GM18499 (cell line): ENCODE results near the gene MBP.

Source experiments
- ATAC-seq: cut with Tn5 transposase; IDR thresholded peaks from one replicate; pipeline ENCODE4 v1.9.1; 2021; ENCODE audit warnings: moderate number of reproducible peaks; ENCODE audit not compliant: insufficient read depth, unreplicated experiment

Gene MBP

DNA sequence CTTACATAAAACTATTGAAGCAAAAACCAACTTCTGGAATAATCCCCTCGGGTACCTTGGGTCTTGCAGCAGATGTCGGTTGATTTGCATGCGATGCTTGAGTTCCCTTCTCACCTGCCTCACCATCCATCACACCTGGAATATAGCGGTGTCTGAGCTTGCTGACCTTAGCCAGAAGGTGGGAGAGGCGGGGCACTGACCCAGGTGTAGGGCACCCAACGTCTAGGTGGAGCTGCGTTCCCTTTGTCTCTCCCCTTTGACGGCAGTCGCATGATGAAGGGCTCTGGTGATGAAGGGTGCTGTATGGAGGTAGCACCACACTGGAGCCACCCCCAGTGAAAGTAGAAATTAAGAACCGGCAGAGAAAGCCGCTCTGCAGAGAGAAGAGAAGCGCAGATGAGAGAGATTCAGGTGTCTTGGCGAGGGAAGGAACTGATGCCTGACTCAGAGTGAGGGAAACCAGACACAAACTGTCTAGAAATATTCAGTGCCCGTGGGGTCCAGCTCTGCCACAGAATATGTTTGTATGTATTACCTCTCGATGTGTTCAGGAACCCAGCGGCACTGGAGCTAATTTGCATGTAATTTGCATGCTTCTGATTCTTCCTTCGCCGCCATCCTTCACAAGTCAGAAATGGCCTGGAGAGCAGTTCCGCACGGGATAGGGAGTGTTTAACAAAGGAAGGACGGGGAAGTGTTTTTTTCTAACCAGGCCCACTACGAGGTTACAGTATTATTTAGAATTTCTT lies 19.4 kb upstream of the MBP start:
- no peak for ATAC-seq

DNA sequence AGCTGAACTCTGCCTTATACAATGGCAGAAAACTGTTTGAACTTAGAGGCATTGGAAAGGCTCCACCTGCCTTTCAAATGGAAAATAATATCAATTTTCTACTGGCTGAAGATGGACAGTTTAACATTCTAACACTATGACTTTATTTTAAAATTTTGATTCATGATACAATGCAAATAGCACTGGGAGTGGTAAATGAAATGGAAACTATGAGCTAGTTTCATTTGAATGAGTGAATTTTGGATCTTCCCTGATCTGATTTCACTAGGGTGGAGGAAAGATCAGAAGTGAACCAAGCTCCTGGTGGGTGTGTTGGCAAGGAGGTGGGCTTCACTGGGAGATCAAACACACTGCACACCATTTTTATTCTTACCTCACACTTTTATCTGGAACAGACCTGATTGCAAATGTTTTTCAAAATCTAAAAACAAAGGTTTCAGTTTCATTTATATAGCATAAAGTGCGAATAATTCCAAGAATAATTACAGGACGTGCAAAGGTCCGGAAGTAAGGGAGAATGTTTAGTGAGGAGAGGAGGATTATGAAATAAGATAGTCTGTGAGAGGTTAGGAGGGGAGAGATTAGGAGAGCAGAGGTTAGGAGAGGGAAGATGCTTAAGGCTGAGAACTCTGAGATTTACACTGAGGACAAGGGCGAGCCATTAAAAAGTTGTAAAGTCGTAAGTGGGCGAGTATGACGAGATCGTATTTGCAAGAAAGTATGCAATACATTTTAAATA lies 18.6 kb upstream of the MBP start:
- no peak for ATAC-seq

DNA sequence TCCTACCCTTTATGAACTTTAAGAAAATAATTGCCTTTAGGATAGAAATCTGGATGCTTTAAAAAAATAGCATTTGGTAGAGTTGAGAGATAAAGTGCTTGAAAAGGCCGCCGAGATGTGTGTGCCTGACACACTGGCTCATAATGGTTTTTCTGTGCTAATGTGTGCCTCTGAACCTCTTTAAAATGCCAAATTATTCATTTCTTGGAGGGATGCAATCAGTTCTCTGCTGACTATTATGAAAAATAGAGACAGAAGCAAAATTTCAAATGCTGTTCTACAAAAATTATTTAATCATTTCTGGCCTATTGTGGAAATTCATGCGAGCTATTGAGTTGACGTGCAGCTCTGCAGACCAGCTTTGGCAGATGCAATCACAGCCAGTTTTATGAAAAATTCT lies 18.0 kb upstream of the MBP start:
- ATAC-seq, result no peak

DNA sequence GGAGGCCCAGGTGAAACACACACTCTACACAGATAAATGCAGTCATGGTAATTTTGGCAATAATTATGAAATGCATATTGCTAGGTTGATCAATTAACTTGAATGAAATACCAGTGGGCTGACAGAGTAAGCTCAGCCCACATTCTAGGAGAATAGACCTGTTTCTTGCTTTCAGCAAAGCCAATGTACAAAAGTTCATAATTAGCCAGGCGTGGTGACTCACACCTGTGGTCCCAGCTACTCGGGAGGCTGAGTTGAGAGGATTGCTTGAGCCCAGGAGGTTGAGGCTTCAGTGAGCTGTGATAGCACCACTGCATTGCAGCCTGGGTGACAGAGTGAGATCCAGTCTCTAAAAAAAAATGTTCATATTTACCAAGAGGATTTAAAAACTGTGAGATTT lies 15.7 kb upstream of the MBP start:
- no peak for ATAC-seq

DNA sequence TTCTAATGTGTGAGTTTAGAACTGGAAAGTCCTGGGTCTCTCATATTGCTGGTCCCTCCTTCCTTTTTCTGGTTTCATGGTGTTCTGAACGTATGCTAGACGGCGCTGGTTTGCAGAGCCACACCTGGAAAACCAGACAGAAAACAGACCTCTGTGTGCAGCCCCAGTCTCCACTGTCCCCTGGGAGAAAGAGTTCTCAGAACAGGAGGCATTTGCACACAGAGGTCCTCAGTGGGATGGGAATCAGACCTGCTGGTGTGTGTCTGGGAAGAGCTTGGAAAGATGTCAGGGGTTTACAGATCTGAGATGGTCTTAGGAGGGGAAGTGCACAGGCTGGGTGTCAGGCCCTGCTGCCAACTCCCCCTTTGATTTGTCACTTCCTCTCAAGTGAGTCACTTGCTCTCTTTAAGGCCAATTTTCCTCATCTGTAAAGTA lies 14.9 kb upstream of the MBP start:
- ATAC-seq, result no peak

DNA sequence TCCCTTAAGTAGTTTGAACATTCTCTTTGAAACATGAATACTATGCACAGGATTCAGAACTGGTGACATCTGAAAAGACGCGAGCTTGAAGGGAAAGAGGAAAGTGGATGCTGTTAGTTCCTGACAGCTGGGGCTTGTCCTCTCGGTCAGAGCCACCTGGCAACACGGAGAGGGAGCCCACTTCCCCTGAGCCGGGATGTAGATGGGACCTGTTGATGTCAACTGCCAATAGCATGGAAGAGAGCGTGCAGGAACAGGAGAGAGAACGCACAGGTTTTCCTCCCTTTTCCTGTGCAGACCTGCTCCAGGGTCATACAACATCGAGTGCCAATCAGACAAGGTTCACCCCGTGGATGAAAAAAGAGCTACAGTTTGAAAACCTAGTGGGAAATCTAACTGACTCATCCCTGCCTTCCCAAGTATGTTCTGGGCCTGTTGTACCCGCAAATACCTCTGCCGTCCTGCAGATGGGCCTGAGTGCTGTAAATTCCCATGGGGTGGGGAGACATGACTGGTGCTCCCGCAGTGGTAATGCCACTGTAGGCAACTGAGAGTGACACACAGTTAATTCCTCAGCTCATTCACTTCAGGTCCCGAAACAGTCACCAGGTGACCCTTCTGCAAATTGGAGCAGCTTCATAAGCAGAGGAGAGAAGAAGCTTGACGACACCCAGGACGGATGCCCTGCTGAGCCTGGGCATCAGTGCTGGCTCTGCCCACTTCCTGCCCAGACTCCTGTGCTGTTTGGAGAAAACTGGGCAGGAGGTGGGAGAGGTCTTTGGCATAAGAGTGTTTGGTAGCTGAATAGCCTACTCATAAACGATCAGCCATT lies 13.9 kb upstream of the MBP start:
- no peak for ATAC-seq

DNA sequence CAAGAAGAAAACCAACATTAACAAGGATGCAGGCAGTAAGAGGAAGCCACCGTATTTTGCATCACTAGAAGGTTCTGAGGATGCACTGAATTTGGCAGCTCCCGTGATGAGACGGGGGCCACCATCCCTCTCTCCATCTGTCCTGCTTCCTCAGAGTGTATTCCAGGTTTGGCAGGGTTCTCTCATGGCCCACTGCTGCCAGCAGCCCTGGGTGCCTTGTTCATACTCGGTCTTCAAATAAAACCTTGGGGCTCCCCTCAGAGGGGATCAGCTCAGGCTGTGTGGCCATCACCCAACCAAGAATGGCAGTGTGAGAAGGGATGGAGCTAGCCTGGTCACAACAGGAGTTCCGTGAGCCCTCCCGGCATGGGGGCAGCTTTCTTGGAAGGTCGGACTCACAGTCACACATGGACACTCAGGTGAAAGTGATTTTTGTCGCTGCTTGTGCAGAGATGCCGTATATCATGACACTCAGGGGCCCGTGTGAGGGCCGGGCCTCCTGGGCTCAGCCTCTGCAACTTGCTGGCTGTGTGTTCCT lies 12.8 kb upstream of the MBP start:
- no peak for ATAC-seq

DNA sequence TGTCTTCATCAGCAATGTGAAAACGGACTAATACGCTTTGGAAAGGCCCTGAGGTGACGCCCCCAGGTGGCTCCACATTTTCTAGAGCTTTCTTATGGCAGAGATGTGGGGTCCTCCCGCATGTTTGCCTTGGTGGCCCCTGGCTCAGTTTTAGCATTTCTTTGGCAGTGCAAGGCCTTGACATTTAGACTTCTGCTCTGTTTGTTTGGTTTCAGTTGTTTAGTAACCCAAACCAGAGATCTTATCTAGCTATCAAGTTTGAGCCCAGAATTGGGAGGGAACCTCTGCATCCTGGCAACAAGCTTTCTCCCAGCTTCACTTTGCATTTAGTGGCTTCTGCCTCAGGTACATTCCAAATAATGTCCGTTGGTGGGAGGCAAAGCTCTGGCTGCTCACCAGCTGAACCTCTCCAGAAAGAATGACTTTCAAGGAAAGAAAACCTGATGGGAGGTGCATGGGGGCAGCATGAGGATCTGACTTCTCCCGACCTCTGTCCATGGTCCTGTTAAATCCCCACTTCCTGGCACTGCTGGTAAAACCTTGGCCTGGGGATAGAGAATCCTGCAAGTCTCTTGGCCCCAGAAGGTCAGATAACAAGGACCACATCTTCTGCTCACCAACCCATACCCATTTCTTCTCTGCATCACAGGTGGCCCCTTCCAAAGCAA lies 12.0 kb upstream of the MBP start:
- no peak for ATAC-seq

DNA sequence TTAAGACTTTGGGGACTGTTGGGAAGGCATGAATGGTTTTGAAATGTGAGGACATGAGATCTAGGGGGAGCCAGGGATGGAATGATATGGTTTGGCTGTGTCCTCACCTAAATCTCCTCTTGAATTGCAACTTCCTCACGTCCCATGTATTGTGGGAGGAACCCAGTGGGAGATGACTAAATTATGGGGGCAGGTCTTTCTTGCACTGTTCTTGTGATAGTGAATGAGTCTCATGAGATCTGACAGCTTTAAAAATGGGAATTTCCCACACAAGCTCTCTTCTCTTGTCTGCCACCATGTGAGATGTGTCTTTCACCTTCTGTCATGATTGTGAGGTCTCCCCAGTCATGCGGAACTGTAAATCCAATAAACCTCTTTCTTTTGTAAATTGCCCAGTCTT lies 11.5 kb upstream of the MBP start:
- no peak for ATAC-seq

DNA sequence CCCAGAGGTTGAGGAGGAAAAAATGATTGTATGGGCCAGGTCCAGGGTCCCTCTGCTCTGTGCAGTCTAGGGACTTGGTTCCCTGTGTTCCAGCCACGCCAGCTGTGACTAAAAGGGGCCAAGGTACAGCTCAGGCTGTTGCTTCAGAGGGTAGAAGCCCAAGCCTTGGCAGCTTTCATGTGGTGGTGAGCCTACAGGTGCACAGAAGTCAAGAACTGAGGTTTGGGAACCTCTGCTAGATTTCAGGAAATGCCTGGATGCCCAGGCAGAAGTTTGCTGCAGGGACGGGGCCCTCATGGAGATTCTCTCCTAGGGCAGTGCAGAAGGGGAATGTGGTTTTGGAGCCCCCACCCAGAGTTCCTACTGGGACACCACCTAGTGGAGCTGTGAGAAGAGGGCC lies 10.6 kb upstream of the MBP start:
- ATAC-seq, result no peak

DNA sequence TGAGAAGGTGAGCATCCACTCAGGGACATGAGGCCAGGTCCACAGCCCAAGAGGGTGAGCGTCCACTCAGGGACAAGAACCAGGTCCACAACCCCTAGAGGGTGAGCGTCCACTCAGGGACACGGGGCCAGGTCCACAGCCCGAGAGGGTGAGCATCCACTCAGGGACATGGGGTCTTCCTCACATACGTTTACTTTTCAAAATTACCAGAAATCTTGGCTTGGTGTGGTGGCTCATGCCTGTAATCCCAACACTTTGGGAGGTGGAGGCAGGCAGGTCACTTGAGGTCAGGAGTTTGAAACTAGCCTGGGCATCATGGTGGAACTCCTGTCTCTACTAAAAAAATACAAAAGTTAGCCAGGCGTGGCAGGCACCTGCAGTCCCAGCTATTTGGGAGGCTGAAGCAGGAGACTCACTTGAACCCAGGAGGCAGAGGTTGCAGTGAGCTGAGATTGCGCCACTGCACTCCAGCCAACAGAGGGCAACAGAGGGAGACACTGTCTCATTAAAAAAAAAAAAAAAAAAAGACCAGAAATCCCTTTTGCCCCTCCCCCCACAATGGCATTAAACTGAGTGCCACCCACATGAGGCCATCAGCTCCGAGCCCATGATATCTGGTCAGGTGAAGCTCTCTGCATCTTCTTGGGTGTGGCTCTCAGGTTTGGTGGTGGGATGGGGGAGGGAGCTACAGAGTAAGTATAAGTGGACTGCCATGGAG lies 9.0 kb upstream of the MBP start:
- ATAC-seq, result no peak

DNA sequence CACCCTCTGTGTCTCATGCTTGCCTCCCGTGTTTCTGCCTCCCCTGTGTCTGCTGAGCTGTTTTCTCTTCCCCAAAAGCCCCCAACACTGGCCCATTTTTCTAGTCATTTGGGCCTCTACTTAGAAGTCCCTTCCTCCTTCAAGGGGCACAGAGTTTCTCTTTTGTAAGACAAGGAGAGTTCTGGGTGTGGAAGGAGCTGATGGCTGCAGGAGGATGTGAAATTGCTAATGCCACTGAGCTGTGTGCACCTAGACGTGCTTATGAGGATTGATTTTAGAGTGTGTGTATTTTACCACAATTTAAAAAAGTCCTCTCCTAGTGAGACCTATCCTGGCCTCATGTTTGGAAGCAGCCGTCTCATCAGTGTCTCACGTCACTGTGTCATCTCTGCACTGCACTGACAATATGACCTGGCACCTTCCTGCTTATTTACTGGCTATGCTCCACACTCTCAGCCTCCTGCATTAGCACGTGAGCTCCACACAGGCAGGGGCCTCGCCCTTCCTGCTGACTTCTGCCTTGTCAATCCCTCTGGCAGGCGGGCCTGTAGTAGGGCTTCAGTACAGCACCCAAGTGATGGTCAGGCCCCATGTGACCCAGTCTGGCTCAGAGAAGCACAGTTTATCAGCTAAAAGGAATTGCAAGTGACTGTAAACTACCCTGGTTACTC lies 8.0 kb upstream of the MBP start:
- no peak for ATAC-seq

DNA sequence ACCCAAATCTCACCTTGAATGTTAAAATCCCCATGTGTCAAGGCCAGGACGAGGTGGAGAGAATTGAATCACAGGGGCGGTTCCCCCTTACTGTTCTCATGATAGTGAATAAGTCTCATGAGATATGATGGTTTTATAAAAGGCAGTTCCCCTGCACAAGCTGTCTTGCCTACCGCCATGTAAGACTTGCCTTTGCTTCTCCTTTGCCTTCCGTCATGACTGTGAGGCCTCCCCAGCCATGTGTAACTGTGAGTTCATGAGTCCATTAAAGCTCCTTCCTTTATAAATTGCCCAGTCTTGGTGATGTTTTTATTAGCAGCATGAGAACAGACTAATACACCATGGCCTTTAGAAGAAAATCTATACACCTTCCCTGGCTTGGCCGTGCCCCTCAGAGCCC lies 7.4 kb upstream of the MBP start:
- ATAC-seq, result no peak

DNA sequence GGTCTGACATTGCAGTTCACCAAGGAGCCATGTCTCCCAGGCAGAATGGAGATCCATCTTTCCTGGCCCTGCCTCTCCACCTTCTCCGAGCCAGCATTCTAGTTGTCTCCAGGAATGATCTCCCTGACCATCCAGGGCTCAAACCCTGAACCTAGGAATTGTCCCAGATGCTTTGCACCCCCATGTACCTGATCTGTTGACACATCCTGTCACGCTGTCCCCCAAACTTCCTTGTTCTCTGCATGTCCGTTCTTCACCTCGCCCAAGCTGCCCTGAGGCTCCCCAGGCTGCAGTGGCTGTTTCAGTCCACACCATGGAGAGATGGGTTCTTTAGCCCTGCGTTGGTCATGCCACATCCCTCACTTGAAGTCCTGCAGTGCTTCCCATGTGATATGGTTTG lies 7.0 kb upstream of the MBP start:
- no peak for ATAC-seq

DNA sequence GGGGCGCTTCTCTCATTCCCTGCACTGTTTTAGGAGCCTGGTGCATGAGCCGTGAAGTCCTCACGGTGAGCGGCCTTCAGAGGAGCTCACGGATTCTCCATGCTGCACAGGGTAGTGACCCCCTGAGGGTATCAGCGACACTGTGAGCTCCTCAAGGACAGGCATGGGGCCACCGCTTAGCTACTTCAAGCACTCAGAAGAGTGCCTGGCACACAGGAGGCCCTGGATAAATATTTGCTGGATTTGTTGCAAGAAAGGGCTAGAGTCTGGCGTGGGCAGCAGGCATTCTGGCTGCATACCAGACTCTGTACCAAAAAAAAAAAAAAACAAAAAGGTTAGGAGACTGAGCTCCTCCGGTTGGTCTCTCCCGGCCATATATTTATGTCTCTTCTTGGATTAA lies 5.7 kb upstream of the MBP start:
- no peak for ATAC-seq

DNA sequence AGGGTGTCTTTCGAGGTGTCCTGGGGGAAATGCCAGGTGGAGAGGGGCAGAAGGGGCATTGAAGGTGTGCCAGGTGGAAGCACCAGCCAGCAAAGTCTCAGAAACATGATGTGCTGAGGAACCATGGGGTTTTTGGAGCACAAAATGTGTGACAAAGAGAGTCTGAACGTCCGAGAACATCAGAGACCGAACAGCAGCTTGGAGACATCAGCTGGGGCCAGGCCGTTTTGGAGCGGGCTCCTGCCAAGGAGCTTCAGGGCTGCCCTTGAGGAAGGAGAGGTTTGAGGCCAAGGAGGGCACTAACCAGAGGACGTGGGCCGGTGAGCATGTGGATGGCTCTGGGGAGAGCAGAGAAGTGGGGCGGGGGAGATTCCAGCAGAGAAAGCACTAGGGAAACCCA lies 5.3 kb upstream of the MBP start:
- ATAC-seq, result no peak

DNA sequence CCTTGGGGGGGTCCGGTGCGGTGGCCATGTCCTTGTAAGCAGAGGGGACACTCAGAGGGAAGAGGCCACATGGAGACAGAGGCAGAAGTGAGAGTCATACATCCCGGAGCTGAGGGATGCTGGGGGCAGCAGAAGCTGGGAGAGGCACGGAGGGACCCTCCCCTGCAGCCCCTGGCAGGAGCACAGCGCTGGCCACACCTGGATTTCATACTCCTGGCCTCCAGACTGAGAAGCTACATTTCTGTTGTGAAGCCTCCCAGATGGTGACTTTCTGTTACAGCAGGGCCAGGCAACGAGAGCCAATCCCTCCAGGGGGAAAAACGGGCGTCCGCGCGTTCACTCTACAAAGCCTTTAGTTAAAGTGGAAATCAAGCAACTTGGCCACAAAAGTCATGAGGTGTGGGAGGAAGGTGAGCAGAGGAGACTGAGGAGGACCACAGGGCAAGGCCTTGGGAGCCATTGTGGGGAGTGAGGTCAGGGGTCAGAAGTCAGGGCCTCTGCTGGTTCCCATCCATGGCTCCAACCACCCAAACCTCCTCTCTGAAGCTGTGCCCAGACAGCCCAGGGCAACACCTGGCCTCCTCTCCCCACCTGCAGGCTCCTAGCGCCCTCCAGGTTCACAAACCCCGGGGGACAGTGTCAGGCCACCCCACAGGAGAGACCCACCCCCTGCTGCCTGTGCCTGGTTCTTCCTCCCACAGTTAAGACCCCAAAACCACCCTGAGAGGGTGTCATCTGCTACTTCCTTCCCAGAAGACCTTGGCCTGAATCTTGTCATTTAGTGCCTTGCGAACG lies 4.5 kb upstream of the MBP start:
- ATAC-seq, result no peak

DNA sequence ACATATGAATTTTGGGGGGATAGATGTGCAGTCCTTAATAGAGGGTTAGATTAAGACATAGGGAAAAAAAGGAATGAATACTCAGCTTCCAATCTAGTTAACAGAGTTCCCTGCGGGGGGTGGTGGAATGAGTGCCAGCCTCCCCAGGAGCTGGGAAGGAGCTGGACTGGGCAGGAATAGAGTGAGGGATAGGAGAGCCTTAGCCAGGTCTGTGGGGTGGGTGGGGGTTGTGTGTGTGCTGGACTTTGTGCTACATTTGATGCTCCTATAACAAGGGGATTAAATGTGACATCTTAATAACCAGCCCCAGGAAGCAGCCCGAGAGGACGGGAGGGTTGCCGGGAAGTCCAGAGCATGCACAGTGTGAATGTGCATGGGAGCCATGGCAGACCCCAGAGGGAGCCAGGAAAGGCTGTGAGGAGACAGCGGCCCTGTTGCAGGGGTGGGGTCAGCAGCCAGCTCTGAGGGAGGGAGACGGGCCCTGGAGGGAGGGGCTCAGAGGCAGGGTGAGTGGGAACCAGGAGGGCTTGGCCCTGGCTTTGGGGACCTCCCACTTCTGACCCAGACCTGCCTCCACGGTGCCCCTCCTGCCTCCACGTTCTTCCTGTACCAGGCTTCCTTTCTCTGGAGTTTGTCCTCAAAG lies 3.6 kb upstream of the MBP start:
- no peak for ATAC-seq
